DMS 273 (cell line): ENCODE results near the gene HEATR3.

Source experiments
- DNase-seq: peaks from one replicate; lab custom pipeline; 2025; ENCODE audit not compliant: unreplicated experiment; lab: John Stamatoyannopoulos, UW

The HEATR3 gene, protein sequence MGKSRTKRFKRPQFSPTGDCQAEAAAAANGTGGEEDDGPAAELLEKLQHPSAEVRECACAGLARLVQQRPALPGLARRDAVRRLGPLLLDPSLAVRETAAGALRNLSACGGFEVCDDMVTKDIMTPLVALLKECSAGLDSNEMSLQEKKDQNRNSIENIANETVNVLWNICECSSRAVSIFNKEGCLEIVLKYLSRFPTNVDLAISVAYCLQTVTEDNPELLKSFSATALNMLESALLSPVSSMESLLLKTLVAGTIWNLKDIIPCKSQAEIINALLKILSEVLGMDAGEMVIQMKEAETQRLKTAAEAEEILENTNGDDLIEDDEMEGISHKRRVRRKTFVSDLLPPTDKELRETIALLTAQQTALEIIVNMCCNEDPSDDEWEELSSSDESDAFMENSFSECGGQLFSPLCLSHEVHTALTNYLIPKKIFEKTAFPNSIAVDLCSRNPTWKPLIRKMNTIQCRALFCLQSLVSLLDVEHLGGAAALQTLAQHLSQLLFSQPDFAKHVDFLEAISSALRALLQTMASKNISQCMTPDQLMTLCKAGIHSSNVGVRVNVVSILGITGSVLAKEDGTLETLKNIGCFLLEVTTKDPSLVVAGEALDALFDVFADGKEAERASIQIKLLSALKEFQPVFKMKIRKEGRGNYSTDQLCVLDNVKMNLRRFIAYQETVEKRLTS

DNA sequence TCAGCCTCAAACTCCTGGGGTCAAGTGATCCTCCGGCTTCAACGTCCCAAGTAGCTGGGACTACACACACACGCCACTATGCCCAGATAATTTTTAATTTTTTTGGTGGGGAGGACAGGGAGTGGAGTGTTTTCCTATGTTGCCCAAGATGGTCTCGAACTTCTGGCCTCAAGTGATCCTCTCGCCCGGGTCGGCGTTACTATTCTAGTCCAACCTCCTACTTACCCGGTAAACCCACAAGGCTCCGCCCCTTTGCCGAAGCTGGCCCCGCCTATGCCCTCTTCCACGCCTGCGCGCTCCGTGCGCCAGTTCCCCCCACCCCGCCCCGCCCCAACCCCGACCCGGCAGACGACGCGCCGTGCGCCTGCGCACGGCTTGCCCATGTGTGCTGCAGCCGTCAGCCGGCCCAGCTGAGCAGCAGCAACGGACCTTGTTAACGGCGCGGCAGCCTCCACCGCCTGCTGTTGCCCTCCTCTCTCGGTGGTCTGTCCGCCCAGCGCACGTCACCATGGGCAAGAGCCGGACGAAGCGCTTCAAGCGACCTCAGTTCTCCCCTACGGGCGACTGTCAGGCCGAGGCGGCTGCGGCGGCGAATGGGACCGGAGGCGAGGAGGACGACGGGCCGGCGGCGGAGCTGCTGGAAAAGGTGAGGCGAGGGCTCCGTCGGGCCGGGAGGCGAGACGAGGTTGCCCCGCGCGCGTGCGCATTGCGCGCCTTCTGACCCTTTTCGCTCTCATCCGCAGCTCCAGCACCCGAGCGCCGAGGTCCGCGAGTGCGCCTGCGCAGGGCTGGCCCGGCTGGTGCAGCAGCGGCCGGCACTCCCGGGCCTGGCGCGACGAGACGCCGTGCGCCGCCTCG is at the start of gene HEATR3:
HEATR3 (plus strand) TSS at position 347 of the 858 bp plus-strand sequence; CDS start at position 509, 162 bp downstream.
- peak; percentile 97 for DNase-seq

DNA sequence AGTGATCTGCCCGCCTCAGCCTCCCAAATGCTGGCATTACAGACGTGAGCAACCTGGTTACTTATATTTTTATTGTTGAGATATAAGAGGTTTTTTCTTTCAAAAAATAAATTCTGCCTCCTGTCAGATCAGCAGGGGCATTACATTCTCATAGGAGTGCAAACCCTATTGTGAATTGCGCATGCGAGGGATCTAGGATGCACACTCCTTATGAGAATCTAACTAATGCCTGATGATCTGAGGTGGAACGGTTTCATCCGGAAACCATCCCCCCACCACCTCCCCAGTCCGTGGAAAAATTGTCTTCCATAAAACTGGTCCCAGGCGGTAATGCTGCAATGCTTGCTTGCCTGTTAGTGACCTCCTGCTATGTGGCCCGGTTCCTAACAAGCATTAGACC is 48.2 kb upstream of the HEATR3 start:
- no peak for DNase-seq

DNA sequence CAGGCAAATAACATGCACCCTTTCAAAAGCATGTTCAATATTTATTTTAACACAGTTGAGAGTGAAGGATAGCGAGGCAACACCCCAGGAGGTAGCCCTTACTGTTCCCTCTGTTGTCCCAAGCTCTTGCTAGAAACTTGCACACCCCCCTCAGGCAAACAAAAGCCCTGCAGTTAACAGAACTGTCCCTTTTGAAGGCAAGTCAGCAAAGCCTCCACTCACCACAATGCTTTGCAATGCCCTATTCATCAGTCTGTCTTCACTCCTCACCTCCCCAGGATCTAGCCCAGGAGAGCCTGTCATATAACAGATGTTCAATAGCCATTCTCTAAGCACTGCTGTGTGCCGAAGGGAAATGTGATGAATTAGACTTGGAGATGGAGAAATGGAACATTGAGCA is 44.2 kb upstream of the HEATR3 start:
- DNase-seq = peak; percentile 54

DNA sequence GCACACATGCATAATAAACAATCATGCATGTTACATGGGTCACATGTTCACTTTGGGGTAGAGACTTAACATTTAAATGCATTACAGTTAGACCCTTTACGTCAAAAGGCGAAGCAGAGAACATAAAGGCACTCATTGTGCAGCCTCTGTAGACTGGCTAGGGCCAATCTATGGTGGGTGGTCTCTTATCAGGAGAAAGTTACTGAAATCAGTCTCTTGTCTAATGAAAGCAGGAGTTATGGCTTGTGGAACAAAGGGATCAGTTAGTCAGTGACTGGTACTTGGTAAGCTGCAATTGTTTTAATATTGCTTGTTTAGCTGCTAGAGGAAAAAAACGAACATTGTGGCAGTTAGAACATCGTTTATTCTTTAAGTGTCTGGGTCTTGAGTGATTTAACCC is 42.1 kb upstream of the HEATR3 start:
- DNase-seq = no peak

DNA sequence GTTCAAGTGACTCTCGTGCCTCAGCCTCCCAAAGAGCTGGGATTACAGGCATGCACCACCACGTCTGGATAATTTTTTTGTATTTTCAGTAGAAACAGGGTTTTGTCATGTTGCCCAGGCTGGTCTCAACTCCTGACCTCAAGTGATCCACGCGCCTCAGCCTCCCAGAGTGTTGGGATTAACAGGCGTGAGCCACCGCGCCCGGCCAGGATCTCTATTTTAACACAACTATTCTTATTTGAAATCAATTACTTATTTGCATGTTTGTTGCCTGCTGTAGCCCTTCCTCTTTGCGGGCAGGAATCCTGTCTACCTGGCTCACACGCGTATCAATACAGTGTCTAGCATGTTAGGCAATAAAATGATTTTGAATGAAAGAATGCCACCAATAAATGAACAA is 41.6 kb upstream of the HEATR3 start:
- DNase-seq = no peak

DNA sequence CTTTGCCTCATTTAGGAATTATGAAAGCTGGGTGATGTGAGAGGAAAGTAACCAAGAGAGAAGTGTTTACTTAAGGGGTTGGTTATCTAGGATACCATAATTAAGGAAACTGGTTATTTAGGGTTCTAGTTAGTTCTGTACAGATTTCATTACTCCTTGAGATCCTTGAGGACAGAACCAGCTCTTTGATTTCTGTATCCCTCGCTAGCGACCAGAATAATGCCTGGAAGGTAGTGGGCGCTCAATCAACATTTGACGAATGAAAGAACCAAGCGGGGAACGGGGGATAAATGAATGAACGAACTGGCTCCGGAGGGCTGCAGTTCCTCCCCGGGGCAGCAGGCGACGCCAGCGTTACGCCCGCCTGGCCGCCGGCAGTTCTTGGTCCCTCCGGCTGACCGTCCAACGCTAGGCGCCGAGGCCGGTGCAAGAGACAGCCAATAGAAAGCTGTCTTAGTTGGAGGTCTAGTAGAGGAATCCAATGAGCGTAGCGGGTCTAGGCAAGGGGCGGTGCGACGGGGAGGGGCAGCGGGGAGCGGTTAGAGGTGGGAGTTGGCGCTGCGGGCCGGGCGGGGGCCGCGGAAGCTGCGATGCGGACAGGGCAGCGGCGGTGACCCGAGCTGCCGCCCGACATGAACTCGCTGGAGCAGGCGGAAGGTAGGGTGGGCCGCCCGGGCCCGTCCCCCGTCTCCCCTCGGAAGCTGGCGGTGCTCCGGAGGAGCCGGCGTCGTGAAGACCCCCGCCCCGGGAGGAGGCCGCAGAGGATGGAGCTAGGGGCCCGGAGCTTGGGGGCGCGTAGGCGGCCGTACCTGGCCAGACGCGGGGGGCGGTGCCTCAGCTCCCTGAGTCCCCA is 40.9 kb upstream of the HEATR3 start, which contains the start of gene CNEP1R1:
CNEP1R1 (plus strand) TSS at position 542 of the 853 bp plus-strand sequence; CDS start at position 633, 91 bp downstream.
- DNase-seq = peak; percentile 98

DNA sequence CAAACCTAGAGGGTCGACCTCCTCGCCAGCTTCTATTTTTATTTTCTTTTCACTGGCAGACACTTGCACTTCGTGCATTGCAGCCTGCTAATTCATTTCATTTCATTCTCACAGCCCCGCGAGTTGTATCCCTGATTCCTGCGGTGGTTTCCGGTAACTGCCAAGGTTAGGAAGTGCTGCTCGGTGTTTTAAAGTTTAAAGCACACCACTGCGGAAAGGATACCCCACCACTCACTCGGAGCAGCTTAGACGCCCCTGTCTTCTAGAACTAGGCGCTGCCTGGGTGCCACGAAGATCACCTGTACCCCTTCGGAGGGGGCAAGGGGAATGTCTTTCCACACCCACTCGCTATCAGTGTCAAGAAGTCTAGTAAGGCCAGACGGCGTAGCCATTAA is 40.2 kb upstream of the HEATR3 start:
- DNase-seq = peak; percentile 65

DNA sequence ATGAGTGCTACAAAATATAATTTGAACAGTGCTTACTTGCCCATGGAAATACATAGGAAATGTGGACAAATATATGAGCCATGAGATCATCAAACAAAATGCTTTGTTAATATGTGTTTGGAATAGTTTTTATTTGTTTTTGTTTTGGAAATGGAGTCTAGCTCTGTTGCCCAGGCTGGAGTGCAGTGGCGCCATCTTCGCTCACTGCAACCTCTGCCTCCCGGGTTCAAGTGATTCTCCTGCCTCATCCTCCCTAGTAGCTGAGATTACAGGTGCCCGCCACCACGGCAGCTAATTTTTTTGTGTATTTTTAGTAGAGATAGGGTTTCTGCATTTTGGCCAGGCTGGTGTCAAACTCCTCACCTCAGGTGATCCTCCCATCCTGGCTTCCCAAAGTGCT is 37.9 kb upstream of the HEATR3 start:
- no peak for DNase-seq

DNA sequence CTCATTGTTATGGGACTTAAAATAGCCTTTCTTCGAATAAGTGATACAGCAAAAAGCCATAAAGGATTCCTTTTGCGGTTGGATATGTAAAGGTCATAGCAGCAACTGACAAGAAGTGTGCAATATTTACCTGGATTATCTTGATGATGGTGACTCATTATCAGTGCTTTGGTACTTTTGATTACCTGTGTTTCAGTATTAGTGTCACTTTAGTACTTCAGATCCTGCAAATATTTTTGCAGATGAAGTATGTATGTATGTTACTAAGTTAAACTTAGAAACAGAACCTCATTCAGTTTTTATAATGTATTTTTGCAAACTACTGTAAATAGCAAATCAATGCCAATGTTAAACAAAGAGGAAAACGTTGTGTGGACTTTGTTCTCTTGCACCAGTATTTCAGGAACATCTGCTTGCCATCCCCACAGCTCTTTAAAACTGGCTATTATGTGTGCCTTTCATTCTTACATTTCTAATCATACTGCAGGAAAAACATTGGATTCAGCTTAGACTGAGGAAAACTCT is 30.2 kb upstream of the HEATR3 start:
- DNase-seq = no peak

DNA sequence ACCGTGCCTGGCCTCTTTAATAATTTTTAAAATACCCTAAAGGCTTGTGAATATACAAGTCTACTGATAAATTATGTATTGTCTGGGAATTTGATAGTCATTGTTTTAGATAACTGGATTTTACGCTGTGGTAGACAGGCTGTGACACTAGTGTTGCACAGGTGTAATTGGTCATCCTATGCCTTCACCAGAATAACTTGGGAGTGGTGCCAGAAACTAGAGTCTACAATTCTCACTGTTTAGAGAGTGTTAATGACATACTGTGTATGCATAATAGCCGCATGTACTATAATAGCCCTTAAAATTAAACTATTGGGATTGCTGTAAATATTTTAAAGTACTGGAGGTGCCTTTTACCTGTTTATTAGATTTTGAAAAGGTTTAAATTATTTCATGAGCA is 29.3 kb upstream of the HEATR3 start:
- no peak for DNase-seq

DNA sequence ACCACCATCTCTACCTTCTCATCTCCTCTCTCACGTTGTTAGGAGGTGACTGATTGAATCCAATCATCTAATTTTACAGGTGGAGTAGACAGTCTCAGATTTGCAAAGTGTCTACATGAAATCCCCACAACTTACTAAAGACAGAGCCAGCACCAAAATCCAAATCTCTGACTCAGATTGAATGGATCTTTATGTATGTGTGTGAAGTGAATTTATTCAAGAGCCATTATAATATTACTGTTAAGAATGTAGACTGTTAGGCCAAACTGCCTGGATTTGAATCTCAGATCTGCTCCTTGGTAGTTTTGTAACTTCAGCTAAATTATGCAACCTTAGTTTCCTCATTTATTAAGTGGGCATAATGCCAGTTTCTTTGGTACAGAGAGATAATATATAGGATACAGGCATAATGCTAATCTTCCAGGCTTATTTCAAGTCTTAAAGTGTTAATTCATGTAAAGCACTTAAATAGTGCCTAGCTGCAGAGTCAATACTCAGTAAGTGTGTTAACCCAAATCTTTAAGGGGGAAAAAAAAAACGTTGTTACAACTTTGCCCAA is 28.0 kb upstream of the HEATR3 start:
- DNase-seq = no peak

DNA sequence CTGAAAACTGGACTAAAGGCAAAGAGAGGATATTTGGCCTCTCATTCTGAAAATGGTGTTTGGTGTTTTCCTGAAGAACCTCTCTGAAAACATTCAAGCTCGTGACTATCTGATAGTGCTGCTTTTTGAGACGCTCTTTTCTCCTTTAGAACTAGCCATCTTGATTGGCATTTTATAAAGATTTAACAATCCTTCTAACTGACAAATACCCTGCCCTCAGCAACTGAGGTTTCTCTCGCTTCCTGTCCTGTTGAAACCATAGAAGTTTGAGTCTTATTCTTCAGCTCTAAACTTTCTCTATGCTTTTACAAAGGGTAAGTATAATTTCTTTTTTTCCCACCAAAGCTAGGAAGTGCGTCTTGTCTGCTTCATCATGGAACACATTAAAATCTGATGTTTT is 27.5 kb upstream of the HEATR3 start:
- DNase-seq = no peak

DNA sequence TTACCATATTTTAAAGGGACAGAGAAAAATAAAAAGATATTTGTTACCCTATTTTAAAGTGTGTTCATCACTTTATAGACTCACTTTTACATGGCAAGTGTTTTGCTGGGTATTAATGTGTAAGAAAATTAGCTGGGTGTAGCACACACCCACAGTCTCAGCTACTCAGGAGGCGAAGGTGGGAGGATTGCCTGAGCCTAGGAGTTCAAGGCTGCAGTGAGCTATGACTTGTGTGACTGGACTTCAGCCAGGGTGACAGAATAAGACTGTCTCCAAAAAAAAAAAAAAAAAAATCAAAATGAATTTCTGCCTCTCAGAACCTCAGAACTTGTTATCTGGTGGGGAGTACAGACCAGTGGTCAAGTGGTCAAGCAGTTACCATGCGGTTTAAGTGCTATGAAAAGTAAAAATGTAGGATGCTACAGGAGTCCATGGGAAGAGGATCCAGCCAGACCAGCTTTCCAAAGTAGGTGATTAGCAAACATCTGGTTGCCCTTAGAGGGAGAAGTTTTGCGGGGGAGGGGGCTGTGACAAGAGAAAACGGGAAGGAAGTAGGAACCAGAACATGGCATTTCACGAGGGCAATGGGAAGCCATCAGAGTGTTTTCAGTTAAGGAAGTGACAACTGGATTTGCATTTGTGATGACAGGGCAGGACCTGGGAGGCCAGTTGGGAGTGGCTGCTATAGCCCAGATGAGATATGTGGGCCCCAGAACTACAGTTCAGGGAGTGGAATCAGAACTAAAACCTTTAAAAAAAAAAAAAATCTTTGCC is 26.8 kb upstream of the HEATR3 start:
- DNase-seq = peak; percentile 13

DNA sequence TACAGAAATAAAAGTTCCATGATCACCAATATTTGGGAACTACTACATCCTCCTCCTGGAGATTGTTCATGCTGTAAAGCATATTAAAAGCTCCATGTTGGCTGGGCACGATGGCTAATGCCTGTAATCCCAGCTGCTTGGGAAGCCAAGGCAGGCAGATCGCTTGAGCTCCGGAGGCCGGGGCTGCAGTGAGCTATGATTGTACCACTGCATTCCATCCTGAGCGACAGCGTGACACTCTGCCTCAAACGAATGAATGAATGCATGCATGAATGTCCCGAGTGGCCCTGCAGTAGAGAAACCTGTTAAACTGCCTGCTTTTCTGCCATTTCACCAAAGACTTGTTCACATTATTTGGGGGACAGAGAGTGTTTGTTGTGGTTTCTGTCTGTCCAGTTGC is 25.8 kb upstream of the HEATR3 start:
- no peak for DNase-seq

DNA sequence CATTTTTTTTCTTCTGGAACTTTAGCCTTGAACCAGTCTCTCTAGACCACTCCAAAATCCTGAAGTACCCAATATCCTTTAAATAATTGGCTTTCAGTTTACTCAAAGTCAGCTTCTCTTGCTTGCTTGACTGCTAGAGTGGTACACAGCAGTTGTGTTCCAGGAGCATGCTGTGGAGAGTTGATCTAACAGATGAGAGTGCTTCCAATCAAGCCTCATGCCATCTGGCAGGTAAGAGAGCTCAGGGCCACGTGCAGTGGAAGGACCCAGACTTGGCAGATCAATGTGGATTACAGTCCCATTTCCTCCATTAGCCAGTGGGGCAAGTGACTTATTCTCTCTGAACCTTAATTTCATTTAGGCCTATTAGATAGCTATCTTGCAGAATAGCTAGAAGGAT is 25.1 kb upstream of the HEATR3 start:
- DNase-seq = no peak

DNA sequence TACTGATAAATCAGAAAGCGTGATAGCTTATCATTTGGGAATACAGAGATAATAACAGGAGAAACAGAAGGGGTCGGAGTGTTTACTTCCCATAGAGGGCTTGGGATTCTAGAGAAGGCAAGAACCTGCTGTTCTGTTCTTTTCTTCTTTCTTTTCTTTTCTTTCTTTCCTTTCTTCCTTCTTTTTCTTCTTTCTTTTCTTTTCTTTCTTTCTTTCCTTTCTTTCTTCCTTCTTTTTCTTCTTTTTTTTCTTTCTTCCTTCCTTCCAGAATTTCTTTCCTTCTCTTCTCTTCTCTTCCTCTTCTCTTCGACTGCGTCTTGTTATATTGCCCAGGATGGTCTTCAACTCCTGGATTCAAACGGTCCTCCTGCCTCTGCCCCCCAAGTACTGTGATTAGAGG is 22.4 kb upstream of the HEATR3 start:
- DNase-seq = no peak

DNA sequence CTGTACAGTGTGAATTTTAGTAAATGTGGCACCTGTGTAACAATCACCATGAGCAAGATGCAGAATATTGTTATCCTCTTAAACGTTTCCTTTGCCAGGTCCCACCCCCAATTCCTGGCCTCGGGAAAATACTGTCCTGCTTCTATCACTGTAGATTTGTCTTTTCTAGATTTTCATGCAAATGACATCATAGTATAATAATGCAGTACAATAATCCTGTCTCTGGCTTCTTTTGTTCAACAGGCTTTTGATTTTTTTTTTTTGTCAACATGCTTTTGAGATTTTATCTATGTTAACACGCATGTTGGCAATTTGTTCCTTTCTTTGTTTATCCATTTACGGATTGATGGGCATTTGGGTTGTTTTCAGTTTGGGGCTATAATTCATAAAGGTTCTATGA is 20.4 kb upstream of the HEATR3 start:
- no peak for DNase-seq

DNA sequence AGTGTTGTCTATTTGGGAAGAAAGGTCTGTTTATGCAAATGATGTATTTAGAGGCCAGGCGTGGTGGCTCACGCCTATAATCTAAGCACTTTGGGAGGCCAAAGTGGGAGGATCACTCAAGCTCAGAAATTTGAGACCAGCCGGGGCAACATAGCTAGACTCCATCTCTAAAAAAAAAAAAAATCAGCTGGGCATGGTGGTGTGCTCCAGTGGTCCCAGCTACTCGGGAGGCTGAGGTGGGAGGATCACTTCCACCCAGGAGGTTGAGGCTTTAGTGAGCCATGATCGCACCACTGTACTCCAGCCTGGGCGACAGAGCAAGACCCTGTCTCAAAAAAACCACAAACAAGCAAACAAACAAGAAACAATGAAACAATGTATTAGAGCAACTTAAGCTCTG is 18.9 kb upstream of the HEATR3 start:
- DNase-seq = no peak

DNA sequence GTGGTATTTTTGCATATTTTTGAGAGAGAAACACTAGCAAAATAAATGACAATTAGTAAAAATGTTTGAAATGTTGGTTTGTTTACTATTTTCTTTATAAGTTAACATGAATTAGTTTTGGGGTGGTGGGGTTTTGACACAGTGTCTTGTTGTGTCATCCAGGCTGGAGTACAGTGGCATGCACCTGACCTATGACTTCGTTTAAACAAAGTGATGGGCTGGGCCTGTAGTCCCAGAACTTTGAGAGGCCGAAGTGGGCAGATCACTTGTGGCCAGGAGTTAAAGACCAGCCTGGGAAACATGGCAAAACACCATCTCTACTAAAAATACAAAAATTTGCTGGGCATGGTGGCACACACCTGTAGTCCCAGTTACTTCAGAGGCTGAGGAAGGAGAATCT is 17.9 kb upstream of the HEATR3 start:
- DNase-seq = no peak
